Suprapubic skin (tissue), 4 donors: ENCODE results near the gene TBKBP1.

Experiments used
- CTCF ChIP-seq, 2 donors: fragments of 200-600 bp in 1 of 2; fragments of 450-650 bp in 1 of 2; sonication (generic) in 1 of 2; IDR thresholded peaks; one replicate each; pipeline ENCODE4 v1.5.1; 2016 to 2019; ENCODE audit warnings: antibody characterized with exemption in 2 of 2, mild to moderate bottlenecking in 1 of 2, moderate library complexity in 1 of 2
- EP300 ChIP-seq: sonication (generic); formaldehyde crosslinking; IDR thresholded peaks from one replicate; pipeline ENCODE4 v1.6.1; 2017; ENCODE audit warnings: antibody characterized with exemption
- POLR2A ChIP-seq, 2 donors: fragments of 450-650 bp; IDR thresholded peaks; one replicate each; pipeline ENCODE4 v1.6.1; 2017; ENCODE audit warnings: antibody characterized with exemption in 2 of 2, mild to moderate bottlenecking in 2 of 2, moderate library complexity in 2 of 2
- POLR2AphosphoS5 ChIP-seq, 3 donors: sonication (generic); formaldehyde crosslinking; IDR thresholded peaks; one replicate each; pipeline ENCODE4 v1.6.1; 2017; ENCODE audit warnings: antibody characterized with exemption in 3 of 3

DNA sequence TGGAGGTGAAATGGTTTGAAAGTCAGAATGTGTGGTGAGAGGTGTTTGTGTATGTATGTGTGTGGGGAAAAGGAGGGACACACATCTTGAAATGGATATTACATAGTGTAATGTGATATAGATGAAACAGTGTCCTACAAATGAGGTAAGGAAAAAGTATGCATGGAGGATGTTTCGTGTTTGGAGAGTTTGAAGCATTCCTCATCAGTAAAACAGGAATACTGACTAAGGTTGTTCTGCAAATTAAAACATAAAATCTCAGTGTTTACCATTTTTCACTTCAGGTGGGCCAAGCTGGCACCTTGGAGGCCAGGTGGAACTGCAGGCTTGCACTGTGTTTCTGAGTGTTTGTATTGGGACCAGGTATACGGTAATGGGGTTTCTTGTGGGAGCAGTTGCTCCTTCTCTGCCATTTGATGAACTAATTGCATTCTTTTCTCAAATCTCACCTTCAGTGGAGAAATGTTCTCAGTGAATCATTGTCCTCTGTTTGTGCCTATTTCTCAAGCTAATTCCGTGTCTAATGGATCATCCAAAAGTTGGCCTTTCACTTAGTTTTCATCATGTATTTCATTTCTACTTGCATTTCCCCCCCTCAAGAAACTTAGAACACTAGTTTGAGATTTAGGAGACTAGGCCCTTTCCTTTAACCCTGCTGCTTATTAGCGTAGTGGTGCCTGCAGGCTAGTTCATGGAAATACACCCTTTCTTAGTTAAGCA lies 8.2 kb upstream of the TBKBP1 start:
- no peak for TF ChIP-seq CTCF (IDR thresholded peaks at IDR 0.05)
- no peak for TF ChIP-seq POLR2AphosphoS5 (IDR thresholded peaks at IDR 0.05)
- TF ChIP-seq POLR2A (IDR thresholded peaks at IDR 0.05), result no peak
- TF ChIP-seq EP300, result no peak
